MM.1S (cell line): ENCODE measurements around the gene BBIP1.

Experiments used
- CTCF ChIP-seq: fragments of 300-600 bp; sonication (generic); IDR thresholded peaks from 2 replicates; pipeline ENCODE4 v1.5.1; 2016; ENCODE audit warnings: antibody characterized with exemption, low read length, mixed read lengths
- EZH2 ChIP-seq: fragments of 300-600 bp; sonication (generic); optimal IDR thresholded peaks from 2 replicates; pipeline ENCODE3; 2017; ENCODE audit warnings: low read depth, mild to moderate bottlenecking, antibody characterized with exemption, low read length, mixed read lengths
- EZH2phosphoT487 ChIP-seq: fragments of 300-600 bp; sonication (generic); IDR thresholded peaks from 2 replicates; pipeline ENCODE4 v1.6.1; 2018; ENCODE audit warnings: antibody characterized with exemption, low read length

- TF ChIP-seq CTCF = no peak
- TF ChIP-seq EZH2 = no peak
- no peak for TF ChIP-seq EZH2phosphoT487
Measured at GRCh38 chr10:110857265-110858171, 61.5 kb downstream of the BBIP1 start.
